Common myeloid progenitor, CD34-positive (primary cell): ENCODE data around the gene LGALS16.
A peak's percentile ranks its signal among the peaks of the same experiment; 100 is the strongest.
"Not testable (repeated sequence)": the region's sequence is repeated elsewhere in the genome, so short reads cannot be mapped to it uniquely, and the experiment has no call there.

Source experiments
- CTCF ChIA-PET: fragments of 350-600 bp; sonication (Branson Sonifier 250); formaldehyde crosslinking; loops from one replicate; lab custom pipeline; 2021; ENCODE audit warnings: antibody characterized with exemption; lab: Charles Lee
- POLR2A ChIA-PET: fragments of 350-600 bp; sonication (Branson Sonifier 250); formaldehyde crosslinking; loops from one replicate; lab custom pipeline; 2021; ENCODE audit warnings: antibody characterized with exemption; lab: Charles Lee
- DNase-seq, 3 donors: peaks; one replicate each; pipeline versions ENCODE4 v3.0.0 to v3.0.0-alpha.2; 2013
- H3K27ac ChIP-seq, 2 experiments: 1 replicate in 1 of 2; 2 replicates in 1 of 2; pipeline ENCODE4 v1.7.0; 2013; ENCODE audit warnings: inconsistent platforms in 2 of 2, low read length in 2 of 2, mild to moderate bottlenecking in 2 of 2, low read depth in 1 of 2, moderate library complexity in 1 of 2; ENCODE audit not compliant: severe bottlenecking in 2 of 2, insufficient read depth in 1 of 2, poor library complexity in 1 of 2
- H3K27me3 ChIP-seq, 5 experiments: replicated peaks in 2 of 5; 1 replicate in 3 of 5; 2 replicates in 2 of 5; pipeline versions ENCODE4 v1.6.1 to v1.7.0; 2013; ENCODE audit warnings: low read length in 4 of 5, mild to moderate bottlenecking in 2 of 5, moderate library complexity in 2 of 5, inconsistent platforms in 1 of 5; ENCODE audit not compliant: insufficient read depth in 5 of 5, control insufficient read depth in 4 of 5
- H3K36me3 ChIP-seq, 4 experiments: 1 replicate in 2 of 4; 2 replicates in 2 of 4; pipeline versions ENCODE4 v1.6.1 to v1.7.0; 2013; ENCODE audit warnings: low read length in 3 of 4, control low read depth in 1 of 4, mild to moderate bottlenecking in 1 of 4; ENCODE audit not compliant: control insufficient read depth in 4 of 4, insufficient read depth in 4 of 4
- H3K4me1 ChIP-seq, 4 experiments: 1 replicate in 3 of 4; 2 replicates in 1 of 4; pipeline versions ENCODE4 v1.6.1 to v1.7.1; 2013; ENCODE audit warnings: low read length in 3 of 4, mild to moderate bottlenecking in 3 of 4, control low read depth in 1 of 4, inconsistent platforms in 1 of 4, moderate library complexity in 1 of 4; ENCODE audit not compliant: control insufficient read depth in 4 of 4, insufficient read depth in 4 of 4; ENCODE audit errors: control extremely low read depth in 1 of 4
- H3K4me3 ChIP-seq, 7 experiments: 1 replicate in 4 of 7; 2 replicates in 3 of 7; pipeline versions ENCODE4 v1.5.1 to v1.7.0; 2013; ENCODE audit warnings: mild to moderate bottlenecking in 7 of 7, low read length in 6 of 7, moderate library complexity in 6 of 7, inconsistent platforms in 2 of 7, low read depth in 2 of 7, control low read depth in 1 of 7; ENCODE audit not compliant: insufficient read depth in 4 of 7, control insufficient read depth in 1 of 7; ENCODE audit errors: extremely low read depth in 1 of 7
- H3K9me3 ChIP-seq, 5 experiments: 1 replicate in 4 of 5; 2 replicates in 1 of 5; pipeline versions ENCODE4 v1.6.1 to v1.7.1; 2013; ENCODE audit warnings: low read length in 4 of 5, mild to moderate bottlenecking in 2 of 5, inconsistent platforms in 1 of 5, low read depth in 1 of 5, moderate library complexity in 1 of 5; ENCODE audit not compliant: control insufficient read depth in 4 of 5, insufficient read depth in 2 of 5; ENCODE audit errors: control extremely low read depth in 1 of 5
- WGBS: methylation state at CpG from one replicate; pipeline ENCODE4 v1.1.5; 2013; ENCODE audit not compliant: insufficient coverage; 5-methylcytosine and 5-hydroxymethylcytosine counted together

Gene LGALS16

DNA sequence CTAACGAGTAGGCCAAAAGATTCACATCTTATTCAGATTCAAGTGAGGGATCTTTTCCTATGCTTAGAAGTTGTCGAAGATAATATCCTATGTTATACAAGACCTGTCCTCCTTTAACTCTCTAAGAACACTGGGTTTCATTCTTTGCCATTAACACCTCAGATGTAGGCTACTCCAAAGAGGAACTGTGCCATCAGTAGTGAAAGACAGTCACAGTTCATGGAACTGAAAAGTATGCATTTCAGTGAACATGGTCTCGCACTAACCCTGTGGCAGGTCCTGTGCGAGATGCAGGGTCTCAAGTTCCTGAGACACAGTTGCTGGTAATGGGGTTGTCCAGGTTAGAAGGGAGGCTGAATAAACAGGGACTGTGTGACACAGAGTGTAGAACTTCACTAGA is 4.1 kb downstream of the LGALS16 start:
- no peak overlapping the region for H3K4me3 ChIP-seq
- DNase-seq = no peak
- peaks cover 2 to 25% (median 3%) of the 10 kb centered on the region in 5 experiments for H3K27me3 ChIP-seq
- H3K36me3 ChIP-seq = no peaks in the 10 kb centered on the region
- ChIA-PET POLR2A (no interaction called here), CTCF (no interaction called here)
- no peaks in the 10 kb centered on the region for H3K9me3 ChIP-seq
- H3K27ac ChIP-seq = no peak overlapping the region
- WGBS = 97% methylated on average over 4 of the region's 4 CpGs
- no peaks in the 10 kb centered on the region for H3K4me1 ChIP-seq

DNA sequence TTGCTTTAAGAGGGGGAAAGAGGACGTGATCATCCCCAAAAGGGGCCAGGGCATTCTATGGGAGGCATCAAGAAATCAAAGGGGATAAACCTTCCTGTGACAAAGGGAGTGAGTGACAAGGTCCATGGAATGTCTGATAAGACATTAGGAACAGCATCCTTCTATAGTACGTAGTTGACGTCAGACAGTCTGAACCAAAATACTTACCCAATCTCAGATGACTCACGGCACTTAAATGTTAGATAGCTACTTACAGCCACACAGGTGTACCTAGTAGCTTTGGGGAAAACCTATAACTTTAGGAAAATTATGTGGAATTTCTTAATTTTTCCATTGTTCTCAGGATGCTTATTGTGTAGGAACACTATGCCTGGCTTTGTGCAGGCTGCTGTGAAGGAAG is 4.9 kb downstream of the LGALS16 start:
- no peaks in the 10 kb centered on the region for H3K9me3 ChIP-seq
- no peak overlapping the region for H3K27ac ChIP-seq
- H3K4me1 ChIP-seq = no peaks in the 10 kb centered on the region
- peaks cover 2 to 22% (median 3%) of the 10 kb centered on the region in 5 experiments for H3K27me3 ChIP-seq
- DNase-seq = no peak
- ChIA-PET CTCF (no interaction called here), POLR2A (no interaction called here)
- WGBS = 82% methylated on average over 3 of the region's 4 CpGs
- no peak overlapping the region for H3K4me3 ChIP-seq
- H3K36me3 ChIP-seq = no peaks in the 10 kb centered on the region

DNA sequence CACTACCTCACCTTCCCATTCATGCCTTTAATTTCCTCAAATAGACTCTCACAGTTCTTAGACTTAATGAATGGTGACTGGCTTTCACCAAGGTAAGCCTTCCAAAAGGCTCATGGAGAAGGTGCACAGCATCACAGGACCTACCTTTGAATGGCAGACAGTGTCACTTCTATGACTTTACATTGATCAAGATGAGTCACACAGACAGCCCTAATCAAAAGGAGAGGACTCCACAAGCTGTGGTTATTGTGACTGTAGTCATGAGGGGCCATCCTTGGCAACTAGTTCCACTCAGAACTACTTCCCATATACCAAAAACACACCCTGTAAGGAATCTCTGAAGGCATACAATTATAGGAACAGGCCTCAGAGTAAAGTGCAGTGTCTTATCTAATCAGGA is 5.9 kb downstream of the LGALS16 start:
- H3K9me3 ChIP-seq = peaks cover 0 to 2% (median 0%) of the 10 kb centered on the region in 5 experiments
- no peak overlapping the region for H3K27ac ChIP-seq

DNA sequence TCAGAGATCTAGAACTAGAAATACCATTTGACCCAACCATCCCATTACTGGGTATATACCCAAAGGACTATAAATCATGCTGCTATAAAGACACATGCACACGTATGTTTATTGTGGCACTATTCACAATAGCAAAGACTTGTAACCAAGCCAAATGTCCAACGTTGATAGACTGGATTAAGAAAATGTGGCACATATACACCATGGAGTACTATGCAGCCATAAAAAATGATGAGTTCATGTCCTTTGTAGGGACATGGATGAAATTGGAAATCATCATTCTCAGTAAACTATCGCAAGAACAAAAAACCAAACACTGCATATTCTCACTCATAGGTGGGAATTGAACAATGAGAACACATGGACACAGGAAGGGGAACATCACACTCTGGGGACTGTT is 14.1 kb downstream of the LGALS16 start:
- CTCF ChIA-PET = interaction anchor here (1.0 kb wide), 1 partner anchor 118 kb away, joined by 5 read pairs; no protein-coding TSS in a partner anchor
- H3K4me1 ChIP-seq, POLR2A ChIA-PET, DNase-seq, H3K36me3 ChIP-seq, H3K4me3 ChIP-seq, H3K27ac ChIP-seq, H3K9me3 ChIP-seq: not testable (repeated sequence)
- H3K27me3 ChIP-seq = peaks cover 0 to 12% (median 2%) of the 10 kb centered on the region in 5 experiments
- WGBS = no CpG with 5 or more reads among the region's 3 CpGs

More for the DNA sequence above, 5.9 kb downstream of the LGALS16 start:
- H3K4me3 ChIP-seq = no peak overlapping the region
- H3K36me3 ChIP-seq = no peaks in the 10 kb centered on the region
- ChIA-PET POLR2A (no interaction called here), CTCF (interaction anchor here (0.9 kb wide), 1 partner anchor 11 kb away, joined by 3 read pairs; no protein-coding TSS in a partner anchor)
- no peak for DNase-seq
- H3K4me1 ChIP-seq = no peaks in the 10 kb centered on the region
- peaks cover 0 to 17% (median 3%) of the 10 kb centered on the region in 5 experiments for H3K27me3 ChIP-seq

DNA sequence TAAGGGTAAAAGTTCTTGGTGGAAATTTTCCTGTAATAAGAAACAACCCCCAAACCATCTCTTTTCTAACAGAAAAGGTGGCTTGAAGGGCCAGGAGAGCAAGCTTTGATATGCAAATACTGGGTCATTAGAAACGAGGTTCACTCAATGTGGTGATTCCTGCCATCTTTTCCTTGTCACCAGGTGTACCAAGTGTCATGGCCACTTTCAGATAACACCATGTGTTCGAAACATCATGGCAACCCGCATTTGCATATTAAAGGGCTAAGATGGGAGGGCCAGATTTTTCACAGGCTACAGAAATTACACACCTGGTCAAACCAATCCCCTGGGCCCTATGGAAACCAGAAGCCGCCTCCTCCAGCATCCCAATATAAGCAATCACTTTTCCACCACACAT is 15.3 kb downstream of the LGALS16 start:
- Histone ChIP-seq H3K36me3 (no peaks in the 10 kb centered on the region), H3K9me3 (peaks cover 0 to under 1% (median 0%) of the 10 kb centered on the region in 5 experiments), H3K27me3 (peaks cover 0 to 12% (median 2%) of the 10 kb centered on the region in 5 experiments), H3K4me1 (peaks cover 0 to 10% (median 3%) of the 10 kb centered on the region in 4 experiments), H3K27ac (no peak overlapping the region), H3K4me3 (no peak overlapping the region)
- CTCF ChIA-PET = interaction anchor here (1.0 to 2.5 kb wide), 2 partner anchors 120 kb away, joined by 5 to 16 read pairs; no protein-coding TSS in a partner anchor
- POLR2A ChIA-PET = no interaction called here
- 46% methylated on average over 3 of the region's 4 CpGs for WGBS
- DNase-seq = no peak

DNA sequence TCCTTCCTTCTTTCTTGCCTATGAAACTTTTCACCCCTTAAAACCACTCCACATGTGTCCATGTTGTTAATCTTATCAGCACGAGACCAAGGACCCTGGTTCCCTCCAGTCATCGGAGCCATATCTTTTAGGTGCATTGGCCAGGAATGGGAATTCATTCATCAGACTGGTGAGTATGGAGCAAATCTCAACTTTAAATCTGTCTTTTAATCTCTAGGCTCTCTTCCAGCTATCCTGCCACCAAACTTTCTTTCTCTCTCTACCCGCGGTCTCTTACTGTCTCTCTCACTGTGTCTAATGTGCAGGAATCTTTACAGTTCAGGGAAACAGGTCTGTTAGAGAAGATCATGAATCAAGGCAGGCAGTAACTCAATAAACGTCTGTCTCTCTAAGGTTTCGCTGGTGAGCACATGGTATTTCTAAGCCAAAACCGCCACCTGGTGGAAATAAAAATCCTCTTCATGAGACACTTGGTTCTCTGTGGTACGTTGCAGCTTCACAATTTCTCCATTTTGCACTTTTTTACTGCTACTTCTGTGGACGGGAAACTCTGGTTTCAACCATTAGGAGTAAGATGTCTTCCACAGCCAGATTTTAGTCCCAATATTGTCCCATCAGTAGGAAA is 16.1 kb downstream of the LGALS16 start:
- CTCF ChIA-PET = interaction anchor here (0.9 to 3.7 kb wide), 6 partner anchors 10 to 131 kb away, joined by 3 to 17 read pairs (median 8); partner anchors contain the start of gene EID2

DNA sequence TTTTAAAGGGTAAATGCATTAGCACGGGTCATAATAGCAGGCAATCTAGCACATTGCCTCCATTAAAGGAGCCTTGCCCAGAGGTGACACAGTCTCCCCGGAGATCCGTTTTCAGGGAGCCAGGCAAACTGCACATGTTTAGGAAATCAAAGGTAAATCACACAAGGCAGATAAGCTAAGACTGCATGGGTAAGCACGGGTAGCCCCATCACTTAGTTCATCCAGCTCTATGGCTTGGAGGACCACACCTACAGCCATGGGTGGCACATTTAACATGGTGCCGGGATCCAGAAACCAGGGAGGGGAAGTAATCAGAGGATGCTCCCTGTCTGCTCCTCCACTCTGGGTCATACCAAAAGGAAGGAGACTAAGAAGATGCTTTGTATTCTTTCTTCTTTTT is 16.8 kb downstream of the LGALS16 start:
- WGBS = 77% methylated on average over 5 of the region's 5 CpGs
- POLR2A ChIA-PET = no interaction called here

More for the DNA sequence above, 16.1 kb downstream of the LGALS16 start:
- Histone ChIP-seq H3K27ac (no peak overlapping the region), H3K4me1 (peaks cover 0 to 13% (median 4%) of the 10 kb centered on the region in 4 experiments), H3K36me3 (no peaks in the 10 kb centered on the region), H3K4me3 (no peak overlapping the region), H3K27me3 (peaks cover 0 to 12% (median 2%) of the 10 kb centered on the region in 5 experiments), H3K9me3 (no peaks in the 10 kb centered on the region)
- DNase-seq = peak; percentile 66 to 83 (median 80)
- POLR2A ChIA-PET = no interaction called here
- 7% methylated on average over 7 of the region's 9 CpGs for WGBS

More for the DNA sequence above, 16.8 kb downstream of the LGALS16 start:
- Histone ChIP-seq H3K27me3 (peaks cover 0 to 12% (median 2%) of the 10 kb centered on the region in 5 experiments), H3K36me3 (no peaks in the 10 kb centered on the region), H3K4me3 (no peak overlapping the region), H3K9me3 (no peaks in the 10 kb centered on the region), H3K4me1 (peaks cover 0 to 13% (median 4%) of the 10 kb centered on the region in 4 experiments), H3K27ac (no peak overlapping the region)
- no peak for DNase-seq
- CTCF ChIA-PET = interaction anchor here (0.9 to 3.7 kb wide), 8 partner anchors 10 to 298 kb away, joined by 3 to 17 read pairs (median 4); partner anchors contain the start of genes EID2, FBL and PSMC4
